H1 (cell line): Measurements from ENCODE around the gene DLG4. TPM values are rescaled to one million over a fixed set of nuclear protein-coding genes. Genes with fewer than 3 reads are reported as not detected.

ENCODE experiments used
- CTCF ChIA-PET: fragments of 300-600 bp; sonication (Branson Sonifier 250); formaldehyde crosslinking; loops from one replicate; lab custom pipeline; 2021; ENCODE audit not compliant: partially characterized antibody; lab: Charles Lee
- POLR2A ChIA-PET: fragments of 300-600 bp; sonication (Branson Sonifier 250); formaldehyde crosslinking; loops from one replicate; lab custom pipeline; 2021; ENCODE audit warnings: inconsistent platforms; ENCODE audit not compliant: partially characterized antibody; lab: Charles Lee
- DNase-seq, 2 experiments: peaks; one replicate each; pipeline versions ENCODE4 v3.0.0 to v3.0.0-alpha.2; 2010 to 2022; ENCODE audit warnings: low spot score in 2 of 2, low read depth in 1 of 2, mixed read lengths in 1 of 2
- FAIRE-seq: peaks from 2 replicates; lab custom pipeline; 2011; peaks lifted over from hg19 to GRCh38; lab: Jason Lieb, UNC
- H2AFZ ChIP-seq: 2 replicates; pipeline ENCODE4 v1.8.1; 2012; ENCODE audit warnings: low read length, inconsistent platforms
- H2AK5ac ChIP-seq: 2 replicates; pipeline ENCODE4 v1.6.1; 2013; ENCODE audit warnings: low read depth, low read length
- H2BK120ac ChIP-seq: replicated peaks from 2 replicates; pipeline ENCODE3; 2013; ENCODE audit warnings: low read depth, low read length, inconsistent platforms
- H2BK12ac ChIP-seq: 2 replicates; pipeline ENCODE4 v1.6.1; 2013; ENCODE audit warnings: low read depth, low read length
- H2BK15ac ChIP-seq: 2 replicates; pipeline ENCODE4 v1.6.1; 2013; ENCODE audit warnings: low read length
- H2BK20ac ChIP-seq: 2 replicates; pipeline ENCODE4 v1.6.1; 2013; ENCODE audit warnings: low read length
- H2BK5ac ChIP-seq: 2 replicates; pipeline ENCODE4 v1.6.1; 2013; ENCODE audit warnings: low read depth, low read length
- H3K14ac ChIP-seq: 2 replicates; pipeline ENCODE4 v1.6.1; 2013; ENCODE audit warnings: inconsistent platforms; ENCODE audit not compliant: insufficient read length
- H3K18ac ChIP-seq: 2 replicates; pipeline ENCODE4 v1.6.1; 2013; ENCODE audit warnings: low read length; ENCODE audit errors: extremely low read depth
- H3K23ac ChIP-seq: 2 replicates; pipeline ENCODE4 v1.6.1; 2013; ENCODE audit warnings: inconsistent platforms; ENCODE audit not compliant: insufficient read length
- H3K23me2 ChIP-seq: 2 replicates; pipeline ENCODE4 v1.6.1; 2013; ENCODE audit warnings: low read depth, low read length
- H3K27ac ChIP-seq: 2 replicates; pipeline ENCODE4 v1.6.1; 2011; ENCODE audit warnings: low read depth, low read length, inconsistent platforms
- H3K27me3 ChIP-seq, 4 experiments: replicated peaks in 1 of 4; 1 replicate in 1 of 4; 2 replicates in 3 of 4; pipeline versions ENCODE4 v1.6.1 to v1.8.1; 2011 to 2013; ENCODE audit warnings: low read length in 3 of 4, mild to moderate bottlenecking in 3 of 4, inconsistent platforms in 2 of 4, mixed read lengths in 2 of 4, moderate library complexity in 1 of 4; ENCODE audit not compliant: control insufficient read depth in 3 of 4, insufficient read depth in 3 of 4; ENCODE audit errors: extremely low read depth in 1 of 4
- H3K36me3 ChIP-seq, 4 experiments: 2 replicates each; pipeline versions ENCODE4 v1.6.1 to v1.8.1; 2011 to 2013; ENCODE audit warnings: mild to moderate bottlenecking in 4 of 4, low read length in 3 of 4, moderate library complexity in 2 of 4, control low read depth in 1 of 4, inconsistent platforms in 1 of 4; ENCODE audit not compliant: insufficient read depth in 4 of 4, control insufficient read depth in 2 of 4
- H3K4ac ChIP-seq: replicated peaks from 2 replicates; pipeline ENCODE3; 2013; ENCODE audit warnings: low read length, low read depth, mixed read lengths, inconsistent platforms; ENCODE audit not compliant: insufficient read length
- H3K4me1 ChIP-seq, 4 experiments: replicated peaks in 1 of 4; 1 replicate in 1 of 4; 2 replicates in 3 of 4; pipeline versions ENCODE4 v1.6.1 to v1.8.1; 2011 to 2013; ENCODE audit warnings: low read length in 3 of 4, inconsistent platforms in 2 of 4, mixed read lengths in 1 of 4; ENCODE audit not compliant: insufficient read depth in 4 of 4, control insufficient read depth in 3 of 4
- H3K4me2 ChIP-seq, 2 experiments: 2 replicates each; pipeline versions ENCODE4 v1.6.1 to v1.8.1; 2011 to 2013; ENCODE audit warnings: low read depth in 2 of 2, low read length in 2 of 2, control low read depth in 1 of 2, inconsistent platforms in 1 of 2, mild to moderate bottlenecking in 1 of 2; ENCODE audit not compliant: insufficient read depth in 1 of 2
- H3K4me3 ChIP-seq, 4 experiments: fragments of 200-600, 300-600 bp in 1 of 4; sonication (generic), shearing (Covaris generic), sonication (Bioruptor Twin) in 1 of 4; 2 replicates each; pipeline versions ENCODE4 v1.5.1 to v1.8.1; 2011 to 2016; ENCODE audit warnings: low read length in 4 of 4, low read depth in 3 of 4, control low read depth in 2 of 4, inconsistent platforms in 2 of 4, mild to moderate bottlenecking in 2 of 4, mixed read lengths in 1 of 4, moderate library complexity in 1 of 4; ENCODE audit not compliant: insufficient read depth in 2 of 4; ENCODE audit errors: extremely low read depth in 1 of 4
- H3K56ac ChIP-seq: replicated peaks from 2 replicates; pipeline ENCODE3; 2013; ENCODE audit warnings: low read depth, mild to moderate bottlenecking, mixed read lengths, low read length, inconsistent platforms; ENCODE audit not compliant: insufficient read length
- H3K79me1 ChIP-seq: 2 replicates; pipeline ENCODE4 v1.6.1; 2013; ENCODE audit warnings: low read depth, low read length, control low read depth
- H3K79me2 ChIP-seq, 2 experiments: 2 replicates each; pipeline versions ENCODE4 v1.6.1 to v1.8.1; 2012 to 2013; ENCODE audit warnings: low read length in 2 of 2, mild to moderate bottlenecking in 2 of 2, inconsistent platforms in 1 of 2; ENCODE audit not compliant: insufficient read depth in 2 of 2, control insufficient read depth in 1 of 2
- H3K9ac ChIP-seq, 4 experiments: replicated peaks in 1 of 4; 1 replicate in 1 of 4; 2 replicates in 3 of 4; pipeline versions ENCODE4 v1.6.1 to v1.8.1; 2011 to 2013; ENCODE audit warnings: low read depth in 3 of 4, low read length in 3 of 4, control low read depth in 2 of 4, mild to moderate bottlenecking in 2 of 4, moderate library complexity in 2 of 4, inconsistent platforms in 1 of 4; ENCODE audit errors: extremely low read depth in 1 of 4
- H3K9me3 ChIP-seq, 2 experiments: 2 replicates each; pipeline versions ENCODE4 v1.6.1 to v1.8.1; 2012 to 2013; ENCODE audit warnings: mild to moderate bottlenecking in 2 of 2, moderate library complexity in 2 of 2, control low read depth in 1 of 2, inconsistent platforms in 1 of 2, low read depth in 1 of 2, low read length in 1 of 2, mixed read lengths in 1 of 2; ENCODE audit not compliant: insufficient read depth in 2 of 2
- H4K20me1 ChIP-seq, 2 experiments: replicated peaks in 1 of 2; 2 replicates each; pipeline versions ENCODE3 to v1.8.1; 2011 to 2013; ENCODE audit warnings: inconsistent platforms in 2 of 2, low read length in 2 of 2, mild to moderate bottlenecking in 1 of 2; ENCODE audit not compliant: insufficient read depth in 2 of 2, control insufficient read depth in 1 of 2
- H4K5ac ChIP-seq: 2 replicates; pipeline ENCODE4 v1.6.1; 2013; ENCODE audit warnings: low read length, low read depth, mixed read lengths, inconsistent platforms; ENCODE audit not compliant: insufficient read length
- H4K8ac ChIP-seq: 2 replicates; pipeline ENCODE4 v1.8.0; 2013; ENCODE audit warnings: mild to moderate bottlenecking, moderate library complexity, low read length, inconsistent platforms; ENCODE audit not compliant: insufficient read depth; ENCODE audit errors: extremely low read depth
- H4K91ac ChIP-seq: replicated peaks from 2 replicates; pipeline ENCODE3; 2013; ENCODE audit warnings: low read length, mixed read lengths, inconsistent platforms; ENCODE audit not compliant: insufficient read length
- WGBS, 2 experiments: shearing (Covaris generic) in 1 of 2; methylation state at CpG; one replicate each; pipeline versions ENCODE4 v1.1.6 to v1.1.7; 2013 to 2015; ENCODE audit warnings: low lambda C conversion rate in 2 of 2, mixed read lengths in 2 of 2, inconsistent platforms in 1 of 2, low coverage in 1 of 2, missing lambda C conversion rate in 1 of 2; ENCODE audit not compliant: insufficient replicate concordance in 2 of 2, insufficient coverage in 1 of 2, insufficient read length in 1 of 2; ENCODE audit errors: extremely low coverage in 1 of 2, missing lambda C conversion rate in 1 of 2; 5-methylcytosine and 5-hydroxymethylcytosine counted together
- polyA plus RNA-seq, 7 experiments: library from polyadenylated mRNA; depleted of rRNA in 3 of 7; stranded (reverse) in 5 of 7; unstranded in 2 of 7; fragments of >200 nt in 5 of 7; fragments of 200-250 nt in 2 of 7; gene quantifications; 1 replicate in 5 of 7; 2 replicates in 1 of 7; 4 replicates in 1 of 7; pipeline versions ENCODE4 v1.2.1 to v1.2.3, GENCODE V29; 2011 to 2013; ENCODE audit warnings: missing spikeins in 2 of 7, mixed read lengths in 2 of 7
- total RNA-seq: library from RNA; stranded (reverse); fragmentation: NEBNext Ultra II Directional; extraction: Animal tissue kit (Norgen Biotek cat#: 25700); gene quantifications from 2 replicates; pipeline ENCODE4 v1.2.1, GENCODE V29; 2021

The DLG4 gene
- total and polyA plus RNA-seq, 2 of the 8 experiments (the other 6 are each of a cell fraction or from before 2014, with no cell fraction given): 18.9 to 45.9 TPM

GRCh38 chr17:7229504-7229903, 9.9 kb upstream of the DLG4 start:
- Histone ChIP-seq H2AFZ (no peak overlapping the region), H3K27me3 (no peaks in the 10 kb centered on the region), H3K4me1 (no peaks in the 10 kb centered on the region; a peak in 1 of 7 replicates), H3K23me2 (no peaks in the 10 kb centered on the region), H3K27ac (no peak overlapping the region), H3K56ac (no peak overlapping the region), H3K79me2 (peaks cover 13 to 40% of the 10 kb centered on the region in 2 experiments), H3K9me3 (no peaks in the 10 kb centered on the region), H4K5ac (no peak overlapping the region), H4K91ac (no peak overlapping the region), H2BK12ac (no peak overlapping the region), H4K8ac (no peak overlapping the region), H3K4me2 (no peak overlapping the region), H2BK20ac (no peak overlapping the region), H3K4ac (no peak overlapping the region), H3K36me3 (peaks cover 13 to 51% (median 42%) of the 10 kb centered on the region in 4 experiments), H3K23ac (no peak overlapping the region), H2BK15ac (no peak overlapping the region), H3K9ac (no peak overlapping the region), H2BK120ac (no peak overlapping the region), H4K20me1 (peaks cover 14 to 35% of the 10 kb centered on the region in 2 experiments), H2BK5ac (no peak overlapping the region), H3K14ac (no peak overlapping the region), H3K79me1 (peaks cover 10% of the 10 kb centered on the region), H3K4me3 (no peak overlapping the region), H2AK5ac (no peak overlapping the region), H3K18ac (no peak overlapping the region)
- FAIRE-seq (no peak), DNase-seq (no peak)
- CTCF ChIA-PET: interaction anchor here (4.0 kb wide), 1 partner anchor 9 kb away, joined by 24 read pairs; the partner anchor contains the start of genes ACADVL and DLG4
- WGBS, 2 experiments: 93% methylated on average over 15 of the region's 19 CpGs; no CpG with 5 or more reads in 1 of the 2 experiments
- POLR2A ChIA-PET: interaction anchor here (1.1 to 19.7 kb wide), 2 partner anchors 7 to 10 kb away, joined by 3 to 386 read pairs; partner anchors contain the start of genes ACADVL, DLG4 and PHF23
